EL (cell line): ENCODE results near the gene ZNF564.
"Not testable (repeated sequence)": the region's sequence is repeated elsewhere in the genome, so short reads cannot be mapped to it uniquely, and the experiment has no call there.

Source experiments
- DNase-seq: peaks from one replicate; pipeline ENCODE4 v3.0.0-alpha.2; 2016

The ZNF564 gene

GRCh38 chr19:12551060-12551832 is at the start of gene ZNF564:
Gene ZNF564 (minus strand): TSS chr19:12551482. CDS start chr19:12551332, 150 bp downstream.
- DNase-seq, result peak; percentile 99

GRCh38 chr19:12597594-12597993 is 46.3 kb upstream of the ZNF564 start:
- DNase-seq, result no peak

GRCh38 chr19:12596927-12597548 is 45.8 kb upstream of the ZNF564 start:
- DNase-seq, result no peak

GRCh38 chr19:12596485-12596884 is 45.2 kb upstream of the ZNF564 start:
- DNase-seq, result no peak

- DNase-seq, result no peak
These were observed 29.8 kb upstream of the ZNF564 start for GRCh38 chr19:12581100-12581499.

GRCh38 chr19:12580180-12580694 is 29.0 kb upstream of the ZNF564 start:
- peak; percentile 83 for DNase-seq

- DNase-seq, result no peak
These were observed 27.4 kb upstream of the ZNF564 start for GRCh38 chr19:12578641-12579040.

- DNase-seq, result no peak
These were observed 22.8 kb upstream of the ZNF564 start for GRCh38 chr19:12574036-12574435.

GRCh38 chr19:12567951-12568350 is 16.7 kb upstream of the ZNF564 start:
- DNase-seq, result no peak

GRCh38 chr19:12566380-12566779 is 15.1 kb upstream of the ZNF564 start:
- DNase-seq, result not testable (repeated sequence)

- DNase-seq, result peak; percentile 87
These were observed 12.9 kb upstream of the ZNF564 start for GRCh38 chr19:12564016-12564664.

GRCh38 chr19:12555456-12555930 is 4.2 kb upstream of the ZNF564 start:
- DNase-seq, result no peak

GRCh38 chr19:12546903-12547302 is 4.4 kb downstream of the ZNF564 start:
- DNase-seq, result no peak

GRCh38 chr19:12546068-12546467 is 5.2 kb downstream of the ZNF564 start:
- no peak for DNase-seq

GRCh38 chr19:12545267-12545666 is 6.0 kb downstream of the ZNF564 start:
- DNase-seq, result no peak

GRCh38 chr19:12544401-12544876 is 6.8 kb downstream of the ZNF564 start:
- DNase-seq, result peak; percentile 14

GRCh38 chr19:12543855-12544254 is 7.4 kb downstream of the ZNF564 start:
- DNase-seq, result no peak

- DNase-seq, result no peak
These were observed 24.0 kb downstream of the ZNF564 start for GRCh38 chr19:12527034-12527836.

- DNase-seq, result no peak
These were observed 24.7 kb downstream of the ZNF564 start for GRCh38 chr19:12526542-12526941.

GRCh38 chr19:12521996-12522395 is 29.3 kb downstream of the ZNF564 start:
- no peak for DNase-seq

GRCh38 chr19:12513531-12514061 is 37.7 kb downstream of the ZNF564 start:
- DNase-seq, result no peak

- DNase-seq, result no peak
These were observed 54.2 kb downstream of the ZNF564 start for GRCh38 chr19:12497032-12497431.
